ENCODE results near the gene SETD5.

DNA sequence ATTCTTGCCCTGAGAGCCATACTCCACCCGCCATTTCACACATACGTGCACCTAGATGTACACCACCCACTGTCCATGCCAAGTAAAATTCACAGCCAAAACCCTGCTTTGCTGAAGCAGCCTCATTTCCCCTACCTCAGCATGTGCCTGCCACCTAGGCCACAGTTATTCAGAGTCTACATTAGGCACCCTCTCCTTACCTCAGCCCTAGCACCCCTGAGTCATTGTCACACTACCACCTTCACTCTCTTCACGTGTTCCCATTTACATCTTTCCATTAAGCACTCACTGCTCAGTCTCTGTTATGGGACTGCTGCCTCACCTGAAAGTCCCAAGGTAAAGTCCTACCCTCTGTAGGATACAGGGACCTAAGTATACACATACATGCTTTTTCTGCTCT lies 70.0 kb downstream of the SETD5 start:
- TF ChIP-seq, protein P1, sequence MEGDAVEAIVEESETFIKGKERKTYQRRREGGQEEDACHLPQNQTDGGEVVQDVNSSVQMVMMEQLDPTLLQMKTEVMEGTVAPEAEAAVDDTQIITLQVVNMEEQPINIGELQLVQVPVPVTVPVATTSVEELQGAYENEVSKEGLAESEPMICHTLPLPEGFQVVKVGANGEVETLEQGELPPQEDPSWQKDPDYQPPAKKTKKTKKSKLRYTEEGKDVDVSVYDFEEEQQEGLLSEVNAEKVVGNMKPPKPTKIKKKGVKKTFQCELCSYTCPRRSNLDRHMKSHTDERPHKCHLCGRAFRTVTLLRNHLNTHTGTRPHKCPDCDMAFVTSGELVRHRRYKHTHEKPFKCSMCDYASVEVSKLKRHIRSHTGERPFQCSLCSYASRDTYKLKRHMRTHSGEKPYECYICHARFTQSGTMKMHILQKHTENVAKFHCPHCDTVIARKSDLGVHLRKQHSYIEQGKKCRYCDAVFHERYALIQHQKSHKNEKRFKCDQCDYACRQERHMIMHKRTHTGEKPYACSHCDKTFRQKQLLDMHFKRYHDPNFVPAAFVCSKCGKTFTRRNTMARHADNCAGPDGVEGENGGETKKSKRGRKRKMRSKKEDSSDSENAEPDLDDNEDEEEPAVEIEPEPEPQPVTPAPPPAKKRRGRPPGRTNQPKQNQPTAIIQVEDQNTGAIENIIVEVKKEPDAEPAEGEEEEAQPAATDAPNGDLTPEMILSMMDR (conservative IDR thresholded peaks at IDR 0.05): no peak
- TF ChIP-seq ZFX (IDR thresholded peaks at IDR 0.05): no peak
